ENCODE measurements around the gene PTPRF.

- no peak for TF ChIP-seq GATA2 (IDR thresholded peaks at IDR 0.05; ENCODE audit: low read depth, low read length)
- no peak for TF ChIP-seq GATA3 (IDR thresholded peaks at IDR 0.05; ENCODE audit: low read depth, low read length)
These were observed 17.9 kb downstream of the PTPRF start for GRCh38 chr1:43548285-43549271.

All from SH-SY5Y (cell line).